Peyer's patch (tissue), 4 donors: ENCODE measurements around the gene NOS1AP. TPM values are rescaled to one million over a fixed set of nuclear protein-coding genes. Genes with fewer than 3 reads are reported as not detected.
A peak's percentile ranks its signal among the peaks of the same experiment; 100 is the strongest.

Source experiments
- DNase-seq, 3 donors: peaks; one replicate each; pipeline ENCODE4 v3.0.0-alpha.2; 2017 to 2019
- H3K27ac ChIP-seq, 4 donors: fragments of 200-600 bp; sonication (generic); one replicate each; pipeline ENCODE4 v1.5.1; 2016 to 2019
- H3K27me3 ChIP-seq, 2 donors: fragments of 200-600 bp; sonication (generic); one replicate each; pipeline ENCODE4 v1.5.1; 2019
- H3K36me3 ChIP-seq, 3 donors: fragments of 200-600 bp; sonication (generic); one replicate each; pipeline ENCODE4 v1.5.1; 2016 to 2019
- H3K4me1 ChIP-seq, 4 donors: fragments of 200-600 bp; sonication (generic); one replicate each; pipeline ENCODE4 v1.5.1; 2016 to 2019
- H3K4me3 ChIP-seq, 4 donors: fragments of 200-600 bp; sonication (generic); 1 replicate in 3 of 4; 2 replicates in 1 of 4; pipeline ENCODE4 v1.5.1; 2016 to 2019; ENCODE audit warnings: mild to moderate bottlenecking in 1 of 4
- H3K9me3 ChIP-seq, 4 donors: fragments of 200-600 bp; sonication (generic); one replicate each; pipeline ENCODE4 v1.5.1; 2016 to 2019; ENCODE audit warnings: mild to moderate bottlenecking in 1 of 4
- POLR2A ChIP-seq, 2 donors: fragments of 450-650 bp; IDR thresholded peaks; one replicate each; pipeline ENCODE4 v1.5.1; 2017; ENCODE audit warnings: antibody characterized with exemption in 2 of 2, mild to moderate bottlenecking in 2 of 2, moderate library complexity in 2 of 2
- total RNA-seq, 4 donors: library from RNA; depleted of rRNA; stranded (reverse); fragments of >200 nt; gene quantifications; one replicate each; pipeline ENCODE4 v1.1.0, GENCODE V29; 2016
- TF ChIP-seq, protein P1 (sequence below), 6 experiments: fragments of 450-650 bp in 4 of 6; fragments of 200-600 bp in 2 of 6; sonication (generic) in 1 of 6; IDR thresholded peaks; one replicate each; pipeline ENCODE4 v1.5.1; 2017 to 2019; ENCODE audit warnings: antibody characterized with exemption in 6 of 6, mild to moderate bottlenecking in 3 of 6, moderate library complexity in 1 of 6

NOS1AP gene
- total RNA-seq, 4 donors from 2014 or later, result 6.3 to 18.5 (median 11.9) TPM

DNA sequence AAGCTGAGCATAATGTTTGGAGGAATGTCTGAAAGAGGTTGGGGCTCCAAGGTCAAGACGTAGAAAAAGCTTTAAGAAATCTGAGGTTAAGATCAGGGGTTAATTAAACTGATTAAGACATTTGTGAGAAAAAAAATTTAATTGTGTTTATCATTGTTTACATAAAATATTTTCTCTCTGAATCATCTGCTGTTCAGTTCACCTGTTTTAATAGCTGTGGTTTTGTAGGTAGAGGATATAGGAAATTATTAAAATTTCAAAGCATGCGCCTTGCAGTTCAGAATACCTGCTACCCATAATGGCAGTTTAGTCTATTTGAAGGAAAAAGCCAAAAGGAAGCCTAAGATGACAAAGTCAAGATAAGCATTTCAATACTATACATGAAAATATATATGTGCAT, 154.0 kb downstream of the NOS1AP start:
- DNase-seq, result no peak
- Histone ChIP-seq H3K4me3 (no peak overlapping the region), H3K9me3 (no peaks in the 10 kb centered on the region), H3K27ac (no peak overlapping the region), H3K36me3 (no peaks in the 10 kb centered on the region), H3K27me3 (no peaks in the 10 kb centered on the region), H3K4me1 (no peaks in the 10 kb centered on the region)
- TF ChIP-seq, protein P1, sequence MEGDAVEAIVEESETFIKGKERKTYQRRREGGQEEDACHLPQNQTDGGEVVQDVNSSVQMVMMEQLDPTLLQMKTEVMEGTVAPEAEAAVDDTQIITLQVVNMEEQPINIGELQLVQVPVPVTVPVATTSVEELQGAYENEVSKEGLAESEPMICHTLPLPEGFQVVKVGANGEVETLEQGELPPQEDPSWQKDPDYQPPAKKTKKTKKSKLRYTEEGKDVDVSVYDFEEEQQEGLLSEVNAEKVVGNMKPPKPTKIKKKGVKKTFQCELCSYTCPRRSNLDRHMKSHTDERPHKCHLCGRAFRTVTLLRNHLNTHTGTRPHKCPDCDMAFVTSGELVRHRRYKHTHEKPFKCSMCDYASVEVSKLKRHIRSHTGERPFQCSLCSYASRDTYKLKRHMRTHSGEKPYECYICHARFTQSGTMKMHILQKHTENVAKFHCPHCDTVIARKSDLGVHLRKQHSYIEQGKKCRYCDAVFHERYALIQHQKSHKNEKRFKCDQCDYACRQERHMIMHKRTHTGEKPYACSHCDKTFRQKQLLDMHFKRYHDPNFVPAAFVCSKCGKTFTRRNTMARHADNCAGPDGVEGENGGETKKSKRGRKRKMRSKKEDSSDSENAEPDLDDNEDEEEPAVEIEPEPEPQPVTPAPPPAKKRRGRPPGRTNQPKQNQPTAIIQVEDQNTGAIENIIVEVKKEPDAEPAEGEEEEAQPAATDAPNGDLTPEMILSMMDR (IDR thresholded peaks at IDR 0.05), result no peak
- no peak for TF ChIP-seq POLR2A (IDR thresholded peaks at IDR 0.05)

DNA sequence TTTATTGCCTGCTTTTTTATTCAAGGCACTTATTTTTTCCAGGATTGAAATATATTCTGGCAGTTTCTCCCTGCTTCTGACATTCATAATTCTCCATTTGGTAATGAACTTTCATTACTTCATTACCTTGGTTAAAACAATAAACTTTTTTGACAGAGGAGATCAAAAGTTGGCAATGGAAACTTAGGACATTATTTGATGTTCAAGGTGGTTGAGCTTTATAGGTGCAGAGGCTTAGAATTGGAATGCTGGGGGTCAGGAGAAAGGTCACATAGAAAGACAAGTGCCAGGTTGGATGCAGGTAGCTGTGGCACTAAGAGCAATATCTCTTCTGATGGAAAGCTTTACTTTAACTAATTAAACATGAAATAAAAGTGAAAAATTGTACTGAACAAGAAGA, 154.8 kb downstream of the NOS1AP start:
- Histone ChIP-seq H3K4me1 (no peaks in the 10 kb centered on the region), H3K27ac (no peak overlapping the region), H3K4me3 (no peak overlapping the region), H3K27me3 (no peaks in the 10 kb centered on the region), H3K9me3 (no peaks in the 10 kb centered on the region), H3K36me3 (no peaks in the 10 kb centered on the region)
- TF ChIP-seq POLR2A (IDR thresholded peaks at IDR 0.05), result no peak
- TF ChIP-seq, protein P1 (IDR thresholded peaks at IDR 0.05), result no peak
- DNase-seq, result no peak

DNA sequence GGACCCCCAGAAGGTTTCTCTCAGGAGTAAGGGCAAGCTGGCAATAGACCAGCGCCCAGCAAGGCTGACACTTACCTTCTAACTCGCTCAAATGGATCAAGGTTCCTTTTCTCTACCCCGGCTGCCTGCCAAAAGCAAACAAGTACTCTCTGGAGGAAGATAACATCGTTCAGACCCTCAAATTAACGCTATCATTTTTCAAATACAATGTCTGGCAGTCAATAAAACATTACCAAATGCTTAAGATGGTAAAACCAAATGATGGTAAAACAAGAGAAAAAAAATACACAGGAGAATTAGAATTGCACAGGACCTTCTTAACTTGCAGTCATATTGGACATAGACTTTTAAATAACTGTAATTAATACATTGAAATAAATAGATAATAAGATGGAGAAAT, 159.1 kb downstream of the NOS1AP start:
- DNase-seq, result no peak
- TF ChIP-seq, protein P1 (IDR thresholded peaks at IDR 0.05), result no peak
- TF ChIP-seq POLR2A (IDR thresholded peaks at IDR 0.05), result no peak

DNA sequence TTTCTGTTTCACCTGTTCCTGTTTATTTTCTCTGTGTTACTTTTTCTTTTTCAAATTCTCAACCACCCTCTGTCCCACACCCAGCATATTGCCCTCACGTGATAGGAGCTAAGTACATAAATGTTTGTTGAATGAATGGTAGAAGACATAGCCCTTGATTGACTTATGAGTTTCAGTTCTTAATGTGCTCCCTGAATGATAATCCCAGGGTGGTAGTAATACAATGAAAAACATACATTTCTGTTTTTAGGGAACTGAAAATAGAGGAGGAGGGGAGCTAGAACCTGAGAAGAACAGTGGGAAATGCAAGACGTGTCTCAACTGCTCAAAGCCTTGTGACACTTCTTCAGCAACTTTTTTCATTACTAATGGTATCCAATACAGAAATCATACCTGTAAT, 160.1 kb downstream of the NOS1AP start:
- Histone ChIP-seq H3K9me3 (no peaks in the 10 kb centered on the region), H3K4me1 (no peaks in the 10 kb centered on the region), H3K27ac (no peak overlapping the region), H3K27me3 (no peaks in the 10 kb centered on the region), H3K36me3 (no peaks in the 10 kb centered on the region), H3K4me3 (no peak overlapping the region)
- no peak for DNase-seq
- no peak for TF ChIP-seq POLR2A (IDR thresholded peaks at IDR 0.05)
- TF ChIP-seq, protein P1 (IDR thresholded peaks at IDR 0.05), result no peak

More for the DNA sequence above, 159.1 kb downstream of the NOS1AP start:
- H3K27me3 ChIP-seq, result no peaks in the 10 kb centered on the region
- H3K36me3 ChIP-seq, result no peaks in the 10 kb centered on the region
- H3K27ac ChIP-seq, result no peak overlapping the region
- H3K4me3 ChIP-seq, result no peak overlapping the region
- no peaks in the 10 kb centered on the region for H3K4me1 ChIP-seq
- no peaks in the 10 kb centered on the region for H3K9me3 ChIP-seq

DNA sequence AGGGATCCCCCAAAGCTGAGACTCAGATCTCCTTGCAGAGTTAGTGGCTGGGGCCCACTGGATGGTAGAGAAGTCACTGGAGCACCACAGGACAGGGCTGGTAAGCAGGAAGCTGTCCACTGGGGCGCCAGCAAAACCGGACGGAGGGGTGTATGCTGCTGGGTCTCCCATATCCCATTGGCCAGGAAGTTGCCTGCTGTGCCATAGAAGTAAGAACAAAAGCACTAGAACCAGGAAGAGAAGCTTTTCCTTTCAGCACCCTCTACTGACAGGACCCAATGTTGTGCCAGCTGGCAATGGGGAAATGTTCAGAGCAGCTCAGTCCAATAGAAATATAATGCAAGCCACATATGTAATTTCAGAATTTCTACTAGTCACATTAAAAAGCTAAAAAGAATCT, 160.6 kb downstream of the NOS1AP start:
- H3K27ac ChIP-seq, result no peak overlapping the region
- DNase-seq, result peak in 1 of 3 donors; percentile 51
- no peaks in the 10 kb centered on the region for H3K36me3 ChIP-seq

More for the DNA sequence above, 160.6 kb downstream of the NOS1AP start:
- Histone ChIP-seq H3K4me3 (no peak overlapping the region), H3K4me1 (no peaks in the 10 kb centered on the region), H3K27me3 (no peaks in the 10 kb centered on the region), H3K9me3 (no peaks in the 10 kb centered on the region)
- TF ChIP-seq, protein P1 (IDR thresholded peaks at IDR 0.05), result peak in 3 of 6 experiments; percentile 25 to 38 (median 33)
- TF ChIP-seq POLR2A (IDR thresholded peaks at IDR 0.05), result no peak
